SK-N-SH (cell line): ENCODE data around the gene PCDHGA12. TPM values are rescaled to one million over a fixed set of nuclear protein-coding genes. Genes with fewer than 3 reads are reported as not detected.

Source experiments
- CTCF ChIA-PET: fragments of 300-600, 350-600 bp; formaldehyde crosslinking; extraction: SDS; loops from one replicate; lab custom pipeline; 2021; lab: Yijun Ruan, JAX
- POLR2A ChIA-PET: fragments of 350-600 bp; sonication (Branson Sonifier 250); formaldehyde crosslinking; extraction: SDS; loops from one replicate; lab custom pipeline; 2020; ENCODE audit warnings: antibody characterized with exemption, inconsistent platforms; lab: Yijun Ruan, JAX
- DNase-seq: peaks from one replicate; pipeline ENCODE4 v3.0.0; 2012
- H2AFZ ChIP-seq: fragments of 200-600 bp; sonication (generic); 2 replicates; pipeline ENCODE4 v1.8.1; 2016; ENCODE audit warnings: antibody characterized with exemption, mild to moderate bottlenecking, low read depth
- H3F3A ChIP-seq: fragments of 200-600 bp; sonication (generic); replicated peaks from 2 replicates; pipeline ENCODE3; 2016; ENCODE audit warnings: antibody characterized with exemption, mild to moderate bottlenecking; ENCODE audit not compliant: insufficient read depth
- H3K27ac ChIP-seq, 2 experiments: fragments of 200-500 bp in 1 of 2; fragments of 200-600 bp in 1 of 2; sonication (Bioruptor generic) in 1 of 2; sonication (generic), shearing (Covaris generic) in 1 of 2; 2 replicates each; pipeline versions ENCODE4 v1.5.1 to v1.6.1; 2014 to 2016; ENCODE audit warnings: low read depth in 2 of 2, inconsistent platforms in 1 of 2, low read length in 1 of 2, mild to moderate bottlenecking in 1 of 2, mixed read lengths in 1 of 2
- H3K27me3 ChIP-seq: fragments of 200-600 bp; sonication (generic), shearing (Covaris generic); 2 replicates; pipeline ENCODE4 v1.6.1; 2016; ENCODE audit warnings: mixed run types; ENCODE audit not compliant: insufficient read depth
- H3K36me3 ChIP-seq, 2 experiments: fragments of 200-500 bp in 1 of 2; fragments of 200-600 bp in 1 of 2; sonication (Bioruptor generic) in 1 of 2; sonication (generic) in 1 of 2; replicated peaks in 1 of 2; 2 replicates each; pipeline versions ENCODE3 to v1.5.1; 2014 to 2016; ENCODE audit warnings: low read length in 1 of 2, mild to moderate bottlenecking in 1 of 2; ENCODE audit not compliant: insufficient read depth in 2 of 2, control insufficient read depth in 1 of 2
- H3K4me1 ChIP-seq, 2 experiments: fragments of 200-500 bp in 1 of 2; fragments of 200-600 bp in 1 of 2; sonication (Bioruptor generic) in 1 of 2; sonication (generic), shearing (Covaris generic) in 1 of 2; 2 replicates each; pipeline versions ENCODE4 v1.5.1 to v1.6.1; 2014 to 2016; ENCODE audit warnings: low read depth in 1 of 2, low read length in 1 of 2, mixed run types in 1 of 2; ENCODE audit not compliant: insufficient read depth in 2 of 2, control insufficient read depth in 1 of 2
- H3K4me2 ChIP-seq: fragments of 200-600 bp; sonication (generic), shearing (Covaris generic); 2 replicates; pipeline ENCODE4 v1.6.1; 2017; ENCODE audit warnings: mixed run types
- H3K4me3 ChIP-seq, 2 experiments: fragments of 200-500 bp in 1 of 2; fragments of 200-600 bp in 1 of 2; sonication (Bioruptor generic) in 1 of 2; sonication (generic), shearing (Covaris generic) in 1 of 2; 2 replicates each; pipeline versions ENCODE4 v1.5.1 to v1.8.1; 2014 to 2016; ENCODE audit warnings: low read depth in 2 of 2, inconsistent platforms in 1 of 2, low read length in 1 of 2, mild to moderate bottlenecking in 1 of 2, mixed read lengths in 1 of 2, moderate library complexity in 1 of 2
- H3K79me2 ChIP-seq: fragments of 200-600 bp; sonication (generic); 2 replicates; pipeline ENCODE4 v1.8.1; 2017; ENCODE audit warnings: mild to moderate bottlenecking; ENCODE audit not compliant: insufficient read depth
- H3K9ac ChIP-seq: fragments of 200-600 bp; sonication (generic); 2 replicates; pipeline ENCODE4 v1.6.1; 2017; ENCODE audit warnings: mixed run types
- H3K9me2 ChIP-seq: fragments of 200-600 bp; sonication (generic); 2 replicates; pipeline ENCODE4 v1.6.1; 2017; ENCODE audit warnings: mixed run types
- H3K9me3 ChIP-seq: fragments of 200-600 bp; sonication (generic); 2 replicates; pipeline ENCODE4 v1.6.1; 2017; ENCODE audit warnings: mixed run types, mild to moderate bottlenecking, moderate library complexity
- H4K20me1 ChIP-seq: fragments of 200-600 bp; sonication (generic); 2 replicates; pipeline ENCODE4 v1.6.1; 2017; ENCODE audit warnings: mild to moderate bottlenecking, mixed run types; ENCODE audit not compliant: insufficient read depth
- CTCF ChIP-seq: fragments of 200-600 bp; sonication (generic); IDR thresholded peaks from 2 replicates; pipeline ENCODE4 v1.6.1; 2017; ENCODE audit warnings: antibody characterized with exemption, mild to moderate bottlenecking, moderate library complexity
- FOXM1 ChIP-seq: IDR thresholded peaks from 2 replicates; pipeline ENCODE4 v1.4.0; 2012; ENCODE audit warnings: low read depth, mild to moderate bottlenecking
- GATA2 ChIP-seq: sonication (generic); formaldehyde crosslinking; IDR thresholded peaks from 2 replicates; pipeline ENCODE4 v1.5.0; 2020; ENCODE audit warnings: mild to moderate bottlenecking, missing genetic modification reagents
- JUND ChIP-seq: IDR thresholded peaks from 2 replicates; pipeline ENCODE4 v1.4.0; 2012
- MEF2A ChIP-seq: IDR thresholded peaks from 2 replicates; pipeline ENCODE4 v1.4.0; 2012; ENCODE audit warnings: low read depth, borderline replicate concordance
- PBX3 ChIP-seq: IDR thresholded peaks from 2 replicates; pipeline ENCODE4; 2012
- RFX5 ChIP-seq: IDR thresholded peaks from 2 replicates; pipeline ENCODE4 v1.6.1; 2012; ENCODE audit warnings: mild to moderate bottlenecking, improper control_type of control experiment, low read length
- RXRA ChIP-seq: IDR thresholded peaks from 2 replicates; pipeline ENCODE4 v1.4.0; 2012; ENCODE audit warnings: low read depth, mild to moderate bottlenecking, borderline replicate concordance
- WGBS: methylation state at CpG from one replicate; pipeline ENCODE4 v1.1.6; 2017; ENCODE audit warnings: low lambda C conversion rate; 5-methylcytosine and 5-hydroxymethylcytosine counted together
- polyA plus RNA-seq, 3 experiments: library from polyadenylated mRNA; depleted of rRNA; stranded (reverse); fragments of >200 nt; gene quantifications; 2 replicates each; pipeline ENCODE4 v1.2.3, GENCODE V29; 2012

Gene PCDHGA12
- polyA plus RNA-seq, 1 of the 3 experiments (the other 2 are of a cell fraction), result 0.03 TPM

- no peak overlapping the region for H2AFZ ChIP-seq
- POLR2A ChIA-PET, result no interaction called here
- H3K4me2 ChIP-seq, result peak overlapping the region; percentile 97
- H3K9me3 ChIP-seq, result no peaks in the 10 kb centered on the region
- H3F3A ChIP-seq, result peaks cover 25% of the 10 kb centered on the region
- H3K4me3 ChIP-seq, result peak overlapping the region; percentile 82 to 85
- WGBS, result 29% methylated on average over 7 of the region's 13 CpGs
- peak; percentile 52 for DNase-seq
- peaks cover 8 to 36% of the 10 kb centered on the region in 2 experiments; a peak in 3 of 4 replicates for H3K4me1 ChIP-seq
- H3K9ac ChIP-seq, result peak overlapping the region; percentile 83; the same call in 1 of the 2 replicates
- peaks cover 0 to 42% of the 10 kb centered on the region in 2 experiments for H3K36me3 ChIP-seq
- H3K27ac ChIP-seq, result peak overlapping the region in 1 of 2 experiments; percentile 92; a peak in 1 of 4 replicates
- peaks cover 64% of the 10 kb centered on the region for H3K79me2 ChIP-seq
- H3K27me3 ChIP-seq, result no peaks in the 10 kb centered on the region
- no peak for TF ChIP-seq RXRA
- no peak for TF ChIP-seq MEF2A
- no peak for TF ChIP-seq RFX5
- TF ChIP-seq JUND, result no peak
- no peak for TF ChIP-seq FOXM1
- TF ChIP-seq PBX3, result no peak
- TF ChIP-seq, all 33 proteins: peak for 0
- Histone ChIP-seq H3K9me2 (no peaks in the 10 kb centered on the region), H4K20me1 (peaks cover 54% of the 10 kb centered on the region)
- CTCF ChIA-PET, result interaction anchor here (0.8 to 8.6 kb wide), 11 partner anchors 9 to 437 kb away, joined by 3 to 117 read pairs (median 4); partner anchors contain the start of genes PCDHGA4 and TAF7
These were observed 47.5 kb downstream of the PCDHGA12 start for GRCh38 chr5:141477815-141478214.

- peaks cover 70% of the 10 kb centered on the region for H3K79me2 ChIP-seq
- DNase-seq, result no peak
- 24% methylated on average over 5 of the region's 20 CpGs for WGBS
- ChIA-PET CTCF (interaction anchor here (0.6 to 8.6 kb wide), 13 partner anchors 8 to 436 kb away, joined by 3 to 117 read pairs (median 4); partner anchors contain the start of gene TAF7), POLR2A (no interaction called here)
- no peak overlapping the region for H2AFZ ChIP-seq
- no peaks in the 10 kb centered on the region for H3K27me3 ChIP-seq
- H3F3A ChIP-seq, result peaks cover 25% of the 10 kb centered on the region
- H4K20me1 ChIP-seq, result peaks cover 61% of the 10 kb centered on the region
- peak overlapping the region in 1 of 2 experiments; percentile 92; a peak in 1 of 4 replicates for H3K27ac ChIP-seq
- H3K4me1 ChIP-seq, result peaks cover 12 to 39% of the 10 kb centered on the region in 2 experiments; a peak in 3 of 4 replicates
- H3K9me3 ChIP-seq, result no peaks in the 10 kb centered on the region
- peak overlapping the region; percentile 82 to 85 for H3K4me3 ChIP-seq
- H3K9me2 ChIP-seq, result no peaks in the 10 kb centered on the region
- peaks cover 0 to 42% of the 10 kb centered on the region in 2 experiments for H3K36me3 ChIP-seq
- H3K9ac ChIP-seq, result peak overlapping the region; percentile 83; the same call in 1 of the 2 replicates
- peak overlapping the region; percentile 97 for H3K4me2 ChIP-seq
- TF ChIP-seq GATA2 (no peak), CTCF (peak; percentile 55)
These were observed 48.1 kb downstream of the PCDHGA12 start for GRCh38 chr5:141478321-141478945.
